Measurements from ENCODE around the gene PIP5KL1. TPM values are rescaled to one million over a fixed set of nuclear protein-coding genes. Genes with fewer than 3 reads are reported as not detected.

The PIP5KL1 gene
- total and polyA plus RNA-seq, 2 donors: 0.48 to 1.4 TPM

DNA sequence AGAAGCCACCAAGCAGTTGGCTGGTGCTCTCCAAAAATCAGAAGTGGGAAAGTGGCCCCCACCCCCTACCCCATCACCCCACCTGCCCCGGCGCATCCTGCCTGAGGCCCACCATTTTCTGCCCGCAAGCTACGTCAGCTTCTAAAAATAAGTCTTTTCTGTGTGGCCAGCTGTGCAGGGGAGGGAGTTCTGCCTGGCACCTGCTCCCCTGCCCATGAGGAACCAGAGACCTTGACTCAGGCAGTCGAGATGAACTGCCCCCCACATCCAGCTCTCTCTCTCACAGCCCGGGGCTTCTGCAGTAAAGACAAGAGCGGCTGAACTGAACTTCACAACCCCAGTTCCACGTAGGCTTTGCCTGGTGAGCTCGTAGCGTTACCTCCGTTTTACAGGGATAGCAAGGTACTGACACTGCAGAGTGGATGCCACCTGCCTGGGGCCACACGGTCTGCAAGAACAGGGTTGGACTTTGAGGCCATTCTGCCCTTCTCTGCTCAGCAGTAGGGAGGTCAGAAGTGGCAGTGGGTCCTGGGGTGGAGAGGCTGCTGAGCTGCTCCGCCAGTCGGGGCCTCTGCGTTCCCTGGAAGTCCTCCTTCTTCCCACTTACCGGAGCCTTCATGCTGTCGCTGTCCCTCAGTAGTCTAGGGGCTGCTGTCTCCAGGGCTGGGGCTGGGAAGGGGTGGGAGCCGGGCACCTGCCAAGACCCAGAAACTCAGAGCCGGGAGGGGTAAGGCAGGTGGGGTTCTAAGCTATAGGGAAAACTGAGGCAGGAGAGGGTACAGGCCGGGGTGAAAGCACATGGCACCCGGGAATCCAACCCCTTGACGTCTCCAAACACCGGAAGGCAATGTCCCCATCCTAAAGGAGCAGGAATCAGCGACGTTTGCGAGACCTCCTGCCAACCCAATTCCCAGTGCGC, 14.5 kb downstream of the PIP5KL1 start:
- H3K4me1 ChIP-seq (ENCODE audit: insufficient read depth): no peaks in the 10 kb centered on the region
- WGBS: 36% methylated on average over 27 of the region's 27 CpGs
- H3K4me3 ChIP-seq (ENCODE audit: low read depth, low read length): peak overlapping the region; percentile 61
- peak overlapping the region; percentile 48 for H3K27ac ChIP-seq (ENCODE audit: low read depth)
- DNase-seq (ENCODE audit: extremely low spot score): no peak
- H3K36me3 ChIP-seq (ENCODE audit: insufficient read depth): no peaks in the 10 kb centered on the region

DNA sequence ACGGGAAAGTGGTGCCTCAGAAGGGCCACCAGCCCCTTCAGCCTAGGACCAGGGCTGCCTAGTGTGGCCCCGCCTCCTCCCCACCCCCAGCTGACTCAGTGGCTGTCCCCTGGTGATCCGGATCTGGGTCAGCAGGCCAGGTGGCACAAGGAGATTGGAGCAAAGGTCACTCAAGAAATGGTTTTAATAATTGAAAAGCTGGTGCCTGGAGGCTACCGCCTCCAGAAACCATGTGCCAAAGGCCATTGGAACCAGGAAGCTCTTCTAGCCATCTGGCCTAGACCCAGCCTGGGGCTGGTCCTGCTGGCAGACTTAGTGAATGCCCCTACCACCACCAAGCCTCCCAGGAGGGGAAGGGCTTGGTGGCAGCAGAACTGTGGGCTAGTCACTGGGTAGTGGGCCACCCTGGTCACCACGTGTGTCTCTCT, 15.2 kb downstream of the PIP5KL1 start:
- DNase-seq (ENCODE audit: extremely low spot score): no peak
- 87% methylated on average over 5 of the region's 5 CpGs for WGBS
- Histone ChIP-seq H3K27ac (ENCODE audit: low read depth) (no peak overlapping the region), H3K4me1 (ENCODE audit: insufficient read depth) (no peaks in the 10 kb centered on the region), H3K36me3 (ENCODE audit: insufficient read depth) (no peaks in the 10 kb centered on the region), H3K4me3 (ENCODE audit: low read depth, low read length) (no peak overlapping the region)

DNA sequence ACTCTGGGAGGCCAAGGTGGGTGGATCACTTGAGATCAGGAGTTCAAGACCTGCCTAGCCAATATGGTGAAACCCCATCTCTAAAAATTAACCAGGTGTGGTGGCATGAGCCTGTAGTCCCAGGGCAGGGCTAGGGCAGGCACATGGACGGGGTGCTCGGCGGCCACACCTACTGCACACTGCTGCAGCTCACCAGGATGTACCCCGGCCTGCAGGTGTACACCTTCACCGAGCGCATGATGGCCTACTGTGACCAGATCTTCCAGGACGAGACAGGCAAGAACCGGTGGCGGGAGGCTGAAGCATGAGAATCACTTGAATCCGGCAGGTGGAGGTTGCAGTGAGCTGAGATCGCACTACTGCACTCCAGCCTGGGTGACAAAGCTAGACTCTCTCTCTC, 16.9 kb downstream of the PIP5KL1 start:
- 94% methylated on average over 11 of the region's 11 CpGs for WGBS
- no peak for DNase-seq (ENCODE audit: extremely low spot score)
- Histone ChIP-seq H3K4me3 (ENCODE audit: low read depth, low read length) (no peak overlapping the region), H3K4me1 (ENCODE audit: insufficient read depth) (no peaks in the 10 kb centered on the region), H3K36me3 (ENCODE audit: insufficient read depth) (no peaks in the 10 kb centered on the region), H3K27ac (ENCODE audit: low read depth) (no peak overlapping the region)

DNA sequence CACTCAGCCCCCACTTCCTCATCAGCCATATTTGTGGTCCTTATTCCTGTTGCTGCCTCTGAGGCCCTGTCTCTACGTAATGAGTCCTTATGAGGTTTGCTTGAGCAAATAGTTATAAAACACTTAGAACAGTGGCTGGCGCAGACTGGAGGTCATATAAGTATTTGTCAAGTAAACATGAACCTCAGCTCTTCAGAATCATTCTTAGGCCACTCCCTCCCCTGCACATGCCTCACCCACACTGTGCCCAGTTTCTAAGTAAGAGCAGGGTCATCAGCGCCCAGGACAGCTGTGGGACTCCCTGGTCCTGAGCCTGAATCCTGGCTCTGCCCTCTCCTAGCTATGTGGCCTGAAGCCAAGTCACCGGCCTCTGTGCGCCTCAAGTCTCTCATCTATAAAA, 17.7 kb downstream of the PIP5KL1 start:
- Histone ChIP-seq H3K4me3 (ENCODE audit: low read depth, low read length) (no peak overlapping the region), H3K4me1 (ENCODE audit: insufficient read depth) (no peaks in the 10 kb centered on the region), H3K36me3 (ENCODE audit: insufficient read depth) (no peaks in the 10 kb centered on the region), H3K27ac (ENCODE audit: low read depth) (no peak overlapping the region)
- no peak for DNase-seq (ENCODE audit: extremely low spot score)
- WGBS: 88% methylated on average over 5 of the region's 5 CpGs

DNA sequence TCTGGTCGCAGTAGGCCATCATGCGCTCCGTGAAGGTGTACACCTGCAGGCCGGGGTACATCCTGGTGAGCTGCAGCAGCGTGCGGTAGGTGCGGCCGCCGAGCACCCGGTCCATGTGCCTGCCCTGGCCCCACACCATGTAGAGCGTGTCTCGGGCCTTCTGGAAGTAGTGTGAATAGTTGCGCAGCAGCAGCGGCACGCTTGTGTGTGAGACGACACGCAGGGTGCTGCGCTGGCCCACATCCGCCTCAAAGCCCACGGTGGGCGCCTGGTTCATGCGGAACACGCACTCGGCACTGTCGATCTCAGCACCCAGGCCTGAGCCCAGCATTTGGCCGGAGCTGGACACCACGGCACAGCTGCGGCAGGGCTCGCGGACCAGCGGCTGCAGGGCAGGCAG, 18.3 kb downstream of the PIP5KL1 start:
- Histone ChIP-seq H3K27ac (ENCODE audit: low read depth) (no peak overlapping the region), H3K36me3 (ENCODE audit: insufficient read depth) (no peaks in the 10 kb centered on the region), H3K4me3 (ENCODE audit: low read depth, low read length) (no peak overlapping the region), H3K4me1 (ENCODE audit: insufficient read depth) (no peaks in the 10 kb centered on the region)
- no peak for DNase-seq (ENCODE audit: extremely low spot score)
- 95% methylated on average over 31 of the region's 31 CpGs for WGBS

DNA sequence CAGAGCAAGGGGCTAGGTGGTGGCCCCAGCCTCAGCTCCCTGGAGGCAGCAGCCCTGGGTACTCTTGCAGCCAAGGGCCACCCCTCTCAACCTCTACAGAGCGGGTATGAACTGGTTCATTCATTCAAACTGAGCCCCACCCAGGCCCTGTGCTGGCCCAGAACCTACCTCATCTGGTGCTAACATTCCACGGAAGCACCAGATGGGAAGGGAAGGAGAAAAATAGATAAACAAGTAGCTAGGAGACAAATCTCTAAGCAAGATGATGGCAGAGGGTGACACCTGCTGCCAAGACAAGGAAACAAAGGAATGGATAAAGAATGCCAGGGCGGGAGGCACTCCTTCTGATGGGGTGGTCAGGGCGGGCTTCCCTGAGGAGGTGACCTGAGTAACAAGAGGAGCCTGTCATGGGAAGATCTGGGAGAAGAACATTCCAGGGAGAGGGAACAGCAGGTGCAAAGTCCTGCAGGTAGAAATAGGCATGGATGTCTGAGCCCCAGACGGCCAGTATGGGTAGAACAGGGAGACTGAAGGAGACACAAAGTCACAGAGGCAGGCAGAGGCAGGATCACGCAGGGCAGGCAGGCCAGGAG, 19.9 kb downstream of the PIP5KL1 start:
- Histone ChIP-seq H3K27ac (ENCODE audit: low read depth) (no peak overlapping the region), H3K4me3 (ENCODE audit: low read depth, low read length) (no peak overlapping the region), H3K4me1 (ENCODE audit: insufficient read depth) (no peaks in the 10 kb centered on the region), H3K36me3 (ENCODE audit: insufficient read depth) (no peaks in the 10 kb centered on the region)
- WGBS: 66% methylated on average over 6 of the region's 6 CpGs
- DNase-seq (ENCODE audit: extremely low spot score): no peak

DNA sequence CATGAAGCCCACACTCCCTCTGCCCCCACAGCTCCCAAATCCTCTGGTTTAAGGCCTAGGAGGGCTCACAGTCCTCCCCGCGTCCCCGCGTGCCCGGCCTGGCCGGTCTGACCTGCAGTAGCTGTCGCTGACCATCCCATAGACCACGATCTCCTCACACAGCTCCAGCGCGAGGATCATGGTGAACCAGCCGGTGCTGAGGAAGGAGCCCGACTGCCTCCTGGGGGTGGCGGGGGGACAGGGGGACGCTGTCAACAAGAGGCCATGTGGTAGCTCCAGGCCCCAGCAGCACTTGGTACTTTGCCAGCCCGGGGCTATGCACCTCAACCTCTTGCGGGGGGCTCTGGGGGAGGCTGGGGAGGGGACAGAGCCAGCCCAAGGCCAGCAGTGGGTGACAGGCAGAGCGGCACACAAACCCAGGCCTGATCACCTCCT, 20.7 kb downstream of the PIP5KL1 start:
- Histone ChIP-seq H3K36me3 (ENCODE audit: insufficient read depth) (no peaks in the 10 kb centered on the region), H3K27ac (ENCODE audit: low read depth) (no peak overlapping the region)
- WGBS: 88% methylated on average over 17 of the region's 17 CpGs

DNA sequence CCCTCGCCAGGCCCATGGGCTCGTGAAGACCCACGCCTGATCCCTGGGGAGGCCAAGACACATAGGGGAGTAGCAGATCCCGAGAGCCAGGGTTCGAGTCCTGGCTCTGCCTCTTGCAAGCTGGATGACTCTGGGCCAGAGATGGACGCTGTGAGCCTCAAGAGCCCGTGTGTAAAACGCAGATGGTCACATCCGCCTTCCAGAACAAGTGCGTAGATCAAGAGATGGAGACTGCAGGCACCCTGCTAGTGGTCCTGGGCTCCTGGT, 22.0 kb downstream of the PIP5KL1 start:
- WGBS: 96% methylated on average over 10 of the region's 10 CpGs
- H3K27ac ChIP-seq (ENCODE audit: low read depth): no peak overlapping the region
- no peaks in the 10 kb centered on the region for H3K36me3 ChIP-seq (ENCODE audit: insufficient read depth)
- H3K4me1 ChIP-seq (ENCODE audit: insufficient read depth): no peaks in the 10 kb centered on the region
- H3K4me3 ChIP-seq (ENCODE audit: low read depth, low read length): no peak overlapping the region
- no peak for DNase-seq (ENCODE audit: extremely low spot score)

More for the DNA sequence above, 20.7 kb downstream of the PIP5KL1 start:
- no peak for DNase-seq (ENCODE audit: extremely low spot score)
- no peak overlapping the region for H3K4me3 ChIP-seq (ENCODE audit: low read depth, low read length)
- H3K4me1 ChIP-seq (ENCODE audit: insufficient read depth): no peaks in the 10 kb centered on the region

GRCh38 chr9:127907867-127908659, 22.5 kb downstream of the PIP5KL1 start:
- no peak overlapping the region for H3K27ac ChIP-seq (ENCODE audit: low read depth)
- H3K36me3 ChIP-seq (ENCODE audit: insufficient read depth): no peaks in the 10 kb centered on the region
- H3K4me1 ChIP-seq (ENCODE audit: insufficient read depth): no peaks in the 10 kb centered on the region
- WGBS: 90% methylated on average over 35 of the region's 35 CpGs
- H3K4me3 ChIP-seq (ENCODE audit: low read depth, low read length): no peak overlapping the region
- no peak for DNase-seq (ENCODE audit: extremely low spot score)

- no peak for DNase-seq (ENCODE audit: extremely low spot score)
- WGBS: 78% methylated on average over 12 of the region's 12 CpGs
- H3K36me3 ChIP-seq (ENCODE audit: insufficient read depth): no peaks in the 10 kb centered on the region
- no peaks in the 10 kb centered on the region for H3K4me1 ChIP-seq (ENCODE audit: insufficient read depth)
- H3K27ac ChIP-seq (ENCODE audit: low read depth): peak overlapping the region; percentile 51
- H3K4me3 ChIP-seq (ENCODE audit: low read depth, low read length): no peak overlapping the region
Observed at GRCh38 chr9:127905788-127906191, 24.8 kb downstream of the PIP5KL1 start.

- H3K4me1 ChIP-seq (ENCODE audit: insufficient read depth): no peaks in the 10 kb centered on the region
- peak overlapping the region; percentile 51 for H3K27ac ChIP-seq (ENCODE audit: low read depth)
- no peak overlapping the region for H3K4me3 ChIP-seq (ENCODE audit: low read depth, low read length)
- WGBS: 63% methylated on average over 5 of the region's 5 CpGs
- H3K36me3 ChIP-seq (ENCODE audit: insufficient read depth): no peaks in the 10 kb centered on the region
- DNase-seq (ENCODE audit: extremely low spot score): no peak
Observed at GRCh38 chr9:127905004-127905728, 25.4 kb downstream of the PIP5KL1 start.

GRCh38 chr9:127904561-127905003, 26.0 kb downstream of the PIP5KL1 start:
- Histone ChIP-seq H3K4me1 (ENCODE audit: insufficient read depth) (no peaks in the 10 kb centered on the region), H3K36me3 (ENCODE audit: insufficient read depth) (no peaks in the 10 kb centered on the region), H3K4me3 (ENCODE audit: low read depth, low read length) (no peak overlapping the region), H3K27ac (ENCODE audit: low read depth) (peak overlapping the region; percentile 51)
- DNase-seq (ENCODE audit: extremely low spot score): peak; percentile 78
- 33% methylated on average over 12 of the region's 12 CpGs for WGBS
